Activated CD4-positive, alpha-beta T cell treated with anti-CD3 and anti-CD28 coated beads, Interleukin-2, amount 50 U/mL, for 4 hours (primary cell): Measurements from ENCODE around the gene OPN1MW.
"Not testable (repeated sequence)": the region's sequence is repeated elsewhere in the genome, so short reads cannot be mapped to it uniquely, and the experiment has no call there.

ENCODE experiments used
- DNase-seq, 2 experiments: peaks; one replicate each; pipeline ENCODE4 v3.0.0-alpha.2; 2020

OPN1MW gene

GRCh38 chrX:154211499-154211898 is 29.1 kb downstream of the OPN1MW start:
- not testable (repeated sequence) for DNase-seq

- DNase-seq: not testable (repeated sequence)
Observed at GRCh38 chrX:154219456-154219855, 37.1 kb downstream of the OPN1MW start, which contains the start of gene OPN1MW2. Gene OPN1MW2 (plus strand): TSS chrX:154219756. CDS start chrX:154219816, 60 bp downstream.

- not testable (repeated sequence) for DNase-seq
Observed at GRCh38 chrX:154225292-154225691, 42.9 kb downstream of the OPN1MW start.

- DNase-seq: not testable (repeated sequence)
Observed at GRCh38 chrX:154226706-154227105, 44.3 kb downstream of the OPN1MW start.

GRCh38 chrX:154231443-154231842 is 49.0 kb downstream of the OPN1MW start:
- DNase-seq: not testable (repeated sequence)

GRCh38 chrX:154233620-154234019 is 51.2 kb downstream of the OPN1MW start:
- not testable (repeated sequence) for DNase-seq

GRCh38 chrX:154238939-154239559 is 56.7 kb downstream of the OPN1MW start:
- not testable (repeated sequence) for DNase-seq

- DNase-seq: not testable (repeated sequence)
Observed at GRCh38 chrX:154239982-154240503, 57.6 kb downstream of the OPN1MW start.
